KMS-11 (cell line): ENCODE data around the gene GFPT1.

Experiments
- H2AFZ ChIP-seq: fragments of 200-600 bp; sonication (generic); 2 replicates; pipeline ENCODE4 v1.6.1; 2016; ENCODE audit warnings: antibody characterized with exemption, mixed run types, low read depth
- H3K27ac ChIP-seq: fragments of 200-600 bp; sonication (generic); 2 replicates; pipeline ENCODE4 v1.6.1; 2016; ENCODE audit warnings: mild to moderate bottlenecking, mixed run types
- H3K27me3 ChIP-seq: fragments of 200-600 bp; sonication (generic); 2 replicates; pipeline ENCODE4 v1.6.1; 2017; ENCODE audit warnings: mild to moderate bottlenecking, low read depth, mixed run types, moderate library complexity; ENCODE audit not compliant: insufficient read depth
- H3K36me3 ChIP-seq: fragments of 200-600 bp; sonication (generic); 2 replicates; pipeline ENCODE4 v1.6.1; 2017; ENCODE audit warnings: mild to moderate bottlenecking, mixed run types; ENCODE audit not compliant: insufficient read depth
- H3K4me1 ChIP-seq: fragments of 200-600 bp; sonication (generic); 2 replicates; pipeline ENCODE4 v1.6.1; 2016; ENCODE audit warnings: mild to moderate bottlenecking, low read depth, mixed run types; ENCODE audit not compliant: poor library complexity, severe bottlenecking
- H3K4me2 ChIP-seq: fragments of 200-600 bp; sonication (generic); 2 replicates; pipeline ENCODE4 v1.7.0; 2016; ENCODE audit warnings: mild to moderate bottlenecking, mixed run types
- H3K4me3 ChIP-seq: fragments of 200-600 bp; sonication (generic); IDR thresholded peaks from 2 replicates; pipeline ENCODE4 v1.6.1; 2017; ENCODE audit warnings: low read depth, low read length, mixed read lengths; ENCODE audit not compliant: insufficient read depth
- H3K79me2 ChIP-seq: fragments of 200-600 bp; sonication (generic); 2 replicates; pipeline ENCODE4 v1.6.1; 2016; ENCODE audit warnings: low read depth, mixed run types; ENCODE audit not compliant: insufficient read depth
- H3K9ac ChIP-seq: fragments of 200-600 bp; sonication (generic); 2 replicates; pipeline ENCODE4 v1.6.1; 2016; ENCODE audit warnings: mild to moderate bottlenecking, mixed run types
- H4K20me1 ChIP-seq: fragments of 200-600 bp; sonication (generic); 2 replicates; pipeline ENCODE4 v1.6.1; 2016; ENCODE audit warnings: mild to moderate bottlenecking, mixed run types; ENCODE audit not compliant: insufficient read depth
- TF ChIP-seq, protein P1 (sequence below): fragments of 200-600 bp; sonication (generic); conservative IDR thresholded peaks from 2 replicates; pipeline ENCODE4 v1.6.1; 2017; ENCODE audit warnings: low read depth, mild to moderate bottlenecking, antibody characterized with exemption, low read length, moderate library complexity, mixed read lengths

Gene GFPT1

DNA sequence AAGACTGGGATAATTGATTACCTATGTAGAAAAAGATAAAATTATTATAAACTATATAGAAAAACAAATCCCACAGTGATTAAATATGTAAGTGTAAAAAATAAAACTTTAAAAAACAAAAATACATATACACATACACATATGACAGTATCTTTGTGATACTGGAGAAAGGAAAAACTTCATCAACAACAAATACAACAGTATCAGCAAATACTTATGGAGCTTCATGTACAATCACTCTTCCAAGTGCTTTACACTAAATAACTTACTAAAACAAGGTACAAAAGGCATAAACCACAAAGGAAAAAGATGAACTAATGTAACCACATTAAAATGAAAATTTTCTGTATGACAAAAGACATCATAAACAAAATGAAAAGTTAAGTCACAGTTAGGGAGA is 24.1 kb upstream of the GFPT1 start:
- Histone ChIP-seq H2AFZ (no peak overlapping the region), H3K9ac (no peak overlapping the region), H3K79me2 (no peaks in the 10 kb centered on the region), H3K4me2 (no peak overlapping the region), H4K20me1 (no peaks in the 10 kb centered on the region), H3K27ac (no peak overlapping the region), H3K4me3 (no peak overlapping the region), H3K4me1 (no peaks in the 10 kb centered on the region), H3K27me3 (no peaks in the 10 kb centered on the region), H3K36me3 (0 out of 2 replicates have a peak, but pooled peaks cover 3% of the 10 kb centered on the region)
- TF ChIP-seq, protein P1, sequence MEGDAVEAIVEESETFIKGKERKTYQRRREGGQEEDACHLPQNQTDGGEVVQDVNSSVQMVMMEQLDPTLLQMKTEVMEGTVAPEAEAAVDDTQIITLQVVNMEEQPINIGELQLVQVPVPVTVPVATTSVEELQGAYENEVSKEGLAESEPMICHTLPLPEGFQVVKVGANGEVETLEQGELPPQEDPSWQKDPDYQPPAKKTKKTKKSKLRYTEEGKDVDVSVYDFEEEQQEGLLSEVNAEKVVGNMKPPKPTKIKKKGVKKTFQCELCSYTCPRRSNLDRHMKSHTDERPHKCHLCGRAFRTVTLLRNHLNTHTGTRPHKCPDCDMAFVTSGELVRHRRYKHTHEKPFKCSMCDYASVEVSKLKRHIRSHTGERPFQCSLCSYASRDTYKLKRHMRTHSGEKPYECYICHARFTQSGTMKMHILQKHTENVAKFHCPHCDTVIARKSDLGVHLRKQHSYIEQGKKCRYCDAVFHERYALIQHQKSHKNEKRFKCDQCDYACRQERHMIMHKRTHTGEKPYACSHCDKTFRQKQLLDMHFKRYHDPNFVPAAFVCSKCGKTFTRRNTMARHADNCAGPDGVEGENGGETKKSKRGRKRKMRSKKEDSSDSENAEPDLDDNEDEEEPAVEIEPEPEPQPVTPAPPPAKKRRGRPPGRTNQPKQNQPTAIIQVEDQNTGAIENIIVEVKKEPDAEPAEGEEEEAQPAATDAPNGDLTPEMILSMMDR = no peak

DNA sequence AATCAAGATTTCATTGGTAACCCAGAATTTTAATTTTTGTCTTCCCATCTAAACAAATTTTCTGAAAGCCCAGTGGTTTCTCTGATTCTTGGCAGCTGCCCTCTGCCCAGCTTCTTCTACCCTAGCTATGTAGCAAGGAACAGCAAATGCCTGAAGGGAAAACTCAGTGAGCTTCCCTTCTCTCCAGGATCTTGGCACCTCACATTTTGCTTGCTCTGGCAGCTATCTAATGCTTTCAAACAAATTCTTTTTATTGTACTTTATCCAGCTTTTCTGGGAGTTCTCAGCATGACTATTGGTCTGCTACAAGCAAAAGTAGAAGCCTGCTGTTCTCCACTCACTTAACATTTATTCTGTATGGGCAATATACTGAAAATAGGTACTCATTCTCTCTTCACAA is 18.3 kb upstream of the GFPT1 start:
- Histone ChIP-seq H3K27ac (no peak overlapping the region), H4K20me1 (no peaks in the 10 kb centered on the region), H3K4me3 (no peak overlapping the region), H3K27me3 (no peaks in the 10 kb centered on the region), H3K4me1 (no peaks in the 10 kb centered on the region), H2AFZ (no peak overlapping the region), H3K79me2 (no peaks in the 10 kb centered on the region), H3K9ac (no peak overlapping the region), H3K4me2 (no peak overlapping the region), H3K36me3 (0 out of 2 replicates have a peak, but pooled peaks cover 6% of the 10 kb centered on the region)
- TF ChIP-seq, protein P1 = no peak

DNA sequence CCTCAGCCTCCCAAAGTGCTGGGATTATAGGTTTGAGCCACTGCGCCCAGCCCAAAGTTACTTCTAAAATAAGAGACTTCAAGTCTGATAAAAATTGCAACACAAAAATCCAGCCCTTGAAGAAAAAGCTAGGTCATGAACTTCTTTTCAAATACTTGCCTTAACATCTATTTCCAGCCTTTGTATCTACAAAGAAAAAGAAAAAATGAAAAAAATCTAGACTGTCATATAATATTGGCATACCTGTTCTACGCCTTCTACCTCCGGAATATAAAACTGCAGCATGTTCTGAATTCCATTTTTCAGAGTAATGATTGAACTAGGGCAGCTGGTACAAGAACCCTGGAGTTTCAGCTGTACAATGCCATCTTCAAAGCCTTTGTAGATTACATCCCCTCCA is 13.1 kb upstream of the GFPT1 start:
- H4K20me1 ChIP-seq = no peaks in the 10 kb centered on the region
- H3K36me3 ChIP-seq = 0 out of 2 replicates have a peak, but pooled peaks cover 11% of the 10 kb centered on the region
- H2AFZ ChIP-seq = no peak overlapping the region
- H3K9ac ChIP-seq = no peak overlapping the region
- TF ChIP-seq, protein P1 = no peak
- no peak overlapping the region for H3K4me3 ChIP-seq
- H3K27me3 ChIP-seq = no peaks in the 10 kb centered on the region
- H3K79me2 ChIP-seq = no peaks in the 10 kb centered on the region
- no peak overlapping the region for H3K4me2 ChIP-seq
- no peak overlapping the region for H3K27ac ChIP-seq
- no peaks in the 10 kb centered on the region for H3K4me1 ChIP-seq

DNA sequence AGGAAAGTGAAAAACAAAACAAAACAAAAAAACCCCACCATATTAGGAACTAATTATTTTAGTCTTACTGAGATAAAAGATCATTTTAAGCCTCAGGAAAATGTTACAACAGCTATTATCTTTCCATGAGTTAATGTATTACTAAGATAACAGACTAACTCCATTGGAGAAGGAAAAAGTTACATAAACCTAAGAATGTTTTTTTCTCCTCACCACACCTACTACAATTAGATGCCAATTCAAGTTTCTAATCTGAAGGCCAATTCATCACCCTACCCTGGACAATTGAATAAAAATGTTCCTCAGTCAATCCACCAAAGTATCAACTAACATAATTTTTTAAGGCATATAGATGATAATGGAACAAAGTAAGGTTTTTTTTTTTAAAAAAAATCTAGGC is 10.2 kb upstream of the GFPT1 start:
- TF ChIP-seq, protein P1 = no peak
- Histone ChIP-seq H3K36me3 (0 out of 2 replicates have a peak, but pooled peaks cover 5% of the 10 kb centered on the region), H3K27ac (no peak overlapping the region), H3K4me3 (no peak overlapping the region), H3K27me3 (no peaks in the 10 kb centered on the region), H4K20me1 (no peaks in the 10 kb centered on the region), H3K4me2 (no peak overlapping the region), H3K79me2 (no peaks in the 10 kb centered on the region), H3K4me1 (no peaks in the 10 kb centered on the region), H2AFZ (no peak overlapping the region), H3K9ac (no peak overlapping the region)
